Esophagus muscularis mucosa (tissue), 3 donors: ENCODE results near the gene SOS1.

Experiments
- POLR2AphosphoS5 ChIP-seq, 2 donors: sonication (generic); formaldehyde crosslinking; IDR thresholded peaks; one replicate each; pipeline ENCODE4 v1.6.1; 2017; ENCODE audit warnings: antibody characterized with exemption in 2 of 2
- TF ChIP-seq, protein P1 (sequence below), 3 experiments: fragments of 200-600 bp in 2 of 3; fragments of 450-650 bp in 1 of 3; sonication (generic) in 2 of 3; IDR thresholded peaks; one replicate each; pipeline ENCODE4 v1.5.1; 2017 to 2019; ENCODE audit warnings: antibody characterized with exemption in 3 of 3, mild to moderate bottlenecking in 2 of 3, moderate library complexity in 1 of 3

DNA sequence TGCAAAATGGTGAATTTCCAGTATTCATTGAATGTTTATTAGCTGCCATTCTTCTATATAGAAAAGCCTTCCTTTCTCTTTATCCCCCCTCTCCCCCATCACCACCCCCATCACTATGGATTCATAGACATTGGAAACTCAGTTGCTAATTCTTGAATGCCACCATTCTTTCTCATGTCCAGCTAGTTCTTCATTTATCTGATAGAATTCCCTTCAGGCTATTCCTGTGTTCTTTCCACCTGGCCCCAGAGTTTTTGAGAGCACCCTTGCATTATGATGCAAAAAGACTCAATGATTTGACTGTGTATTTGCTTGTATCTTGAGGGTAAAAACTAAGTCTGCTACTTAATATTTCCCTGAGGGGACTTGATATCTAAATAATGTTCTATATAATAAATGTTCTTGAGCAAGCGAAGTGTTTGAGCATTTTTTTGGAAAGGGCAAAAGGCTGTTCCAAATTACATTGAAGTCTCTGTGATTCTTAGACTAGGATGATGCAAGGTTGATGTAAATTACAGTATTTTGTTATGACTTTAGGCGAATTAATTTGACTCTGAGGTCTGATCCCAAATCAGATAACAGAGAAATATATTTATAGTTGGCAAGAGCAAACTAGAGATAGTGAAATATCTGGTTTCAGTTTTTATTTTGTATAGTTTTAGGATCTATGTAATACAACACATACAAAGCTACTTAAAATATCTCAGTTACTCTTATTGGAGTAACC, 18.8 kb upstream of the SOS1 start:
- TF ChIP-seq, protein P1, sequence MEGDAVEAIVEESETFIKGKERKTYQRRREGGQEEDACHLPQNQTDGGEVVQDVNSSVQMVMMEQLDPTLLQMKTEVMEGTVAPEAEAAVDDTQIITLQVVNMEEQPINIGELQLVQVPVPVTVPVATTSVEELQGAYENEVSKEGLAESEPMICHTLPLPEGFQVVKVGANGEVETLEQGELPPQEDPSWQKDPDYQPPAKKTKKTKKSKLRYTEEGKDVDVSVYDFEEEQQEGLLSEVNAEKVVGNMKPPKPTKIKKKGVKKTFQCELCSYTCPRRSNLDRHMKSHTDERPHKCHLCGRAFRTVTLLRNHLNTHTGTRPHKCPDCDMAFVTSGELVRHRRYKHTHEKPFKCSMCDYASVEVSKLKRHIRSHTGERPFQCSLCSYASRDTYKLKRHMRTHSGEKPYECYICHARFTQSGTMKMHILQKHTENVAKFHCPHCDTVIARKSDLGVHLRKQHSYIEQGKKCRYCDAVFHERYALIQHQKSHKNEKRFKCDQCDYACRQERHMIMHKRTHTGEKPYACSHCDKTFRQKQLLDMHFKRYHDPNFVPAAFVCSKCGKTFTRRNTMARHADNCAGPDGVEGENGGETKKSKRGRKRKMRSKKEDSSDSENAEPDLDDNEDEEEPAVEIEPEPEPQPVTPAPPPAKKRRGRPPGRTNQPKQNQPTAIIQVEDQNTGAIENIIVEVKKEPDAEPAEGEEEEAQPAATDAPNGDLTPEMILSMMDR (IDR thresholded peaks at IDR 0.05): no peak
- no peak for TF ChIP-seq POLR2AphosphoS5 (IDR thresholded peaks at IDR 0.05)
